Measurements from ENCODE around the gene ATAD3C. TPM values are rescaled to one million over a fixed set of nuclear protein-coding genes. Genes with fewer than 3 reads are reported as not detected.

The ATAD3C gene
- total and polyA plus RNA-seq, 10 of the 15 experiments (the other 5 are each of a cell fraction or from before 2014, with no cell fraction given): 0.03 to 3.1 (median 0.86) TPM

GRCh38 chr1:1510912-1511532 lies 61.5 kb downstream of the ATAD3C start (continued):
- peak; percentile 82 for TF ChIP-seq E2F8 (IDR thresholded peaks at IDR 0.05; ENCODE audit: low read depth, partially characterized antibody)
- TF ChIP-seq CHD1 (IDR thresholded peaks at IDR 0.05; ENCODE audit: low read depth, low read length): no peak

- under 1% methylated on average over 95 of the region's 99 CpGs for WGBS (ENCODE audit: insufficient coverage, insufficient replicate concordance, low lambda C conversion rate, missing lambda C conversion rate)
- TF ChIP-seq RAD51 (IDR thresholded peaks at IDR 0.05): no peak
- TF ChIP-seq BHLHE40 (IDR thresholded peaks at IDR 0.05; ENCODE audit: borderline replicate concordance in 1 of 2, low read depth in 2 of 2, low read length in 1 of 2): peak in 1 of 2 experiments; percentile 77; a peak in 2 of 4 replicates
- TF ChIP-seq REST (IDR thresholded peaks at IDR 0.05; ENCODE audit: low read depth, low read length): 0 out of 2 replicates have a peak, but pooled peaks have one; percentile 6
- TF ChIP-seq ASH2L (IDR thresholded peaks at IDR 0.05; ENCODE audit: borderline replicate concordance, low read depth): peak; percentile 50; the same call in 1 of the 2 replicates
- no peak for TF ChIP-seq CEBPZ (IDR thresholded peaks at IDR 0.05; ENCODE audit: low read depth, low read length)
- TF ChIP-seq MYB (IDR thresholded peaks at IDR 0.05; ENCODE audit: borderline replicate concordance, low read depth, low read length): no peak
- peak; percentile 12; the same call in 1 of the 2 replicates for TF ChIP-seq YY1 (IDR thresholded peaks at IDR 0.05; ENCODE audit: low read depth, low read length)
- TF ChIP-seq JUND (IDR thresholded peaks at IDR 0.05; ENCODE audit: low read depth, low read length): no peak
Measured at GRCh38 chr1:1511533-1512285, 62.2 kb downstream of the ATAD3C start, which contains the start of gene ATAD3A. TSS of gene ATAD3A (plus strand) at chr1:1512162. CDS start at chr1:1512269, 107 bp downstream.

More at GRCh38 chr1:1511533-1512285, 62.2 kb downstream of the ATAD3C start, which contains the start of gene ATAD3A:
- Histone ChIP-seq H2AFZ (ENCODE audit: control insufficient read depth, low read depth, low read length) (peak within 1 kb of the TSS; percentile 96), H3K9me3 (replicated peaks; ENCODE audit: control insufficient read depth, insufficient read depth, low read length) (no peaks in the 10 kb centered on the region), H3K27me3 (replicated peaks in 1 of 2; ENCODE audit: control insufficient read depth in 2 of 2, insufficient read depth in 2 of 2, low read length in 1 of 2) (no peaks in the 10 kb centered on the region), H3K27ac (ENCODE audit: control insufficient read depth, insufficient read depth) (peak within 1 kb of the TSS; percentile 95), H4K20me1 (ENCODE audit: control insufficient read depth, insufficient read depth) (no peaks in the 10 kb centered on the region), H3K36me3 (ENCODE audit: control insufficient read depth in 2 of 2, insufficient read depth in 2 of 2, low read length in 1 of 2) (no peaks in the 10 kb centered on the region; a peak in 1 of 4 replicates), H3K9ac (ENCODE audit: control insufficient read depth, insufficient read depth, low read length) (peak within 1 kb of the TSS; percentile 94), H3K79me2 (ENCODE audit: control insufficient read depth, insufficient read depth, low read length) (peaks cover 19% of the 10 kb centered on the region), H3K4me3 (peak within 1 kb of the TSS; percentile 76), H3K4me1 (ENCODE audit: control insufficient read depth, insufficient read depth, low read length) (no peaks in the 10 kb centered on the region), H3K4me2 (ENCODE audit: control insufficient read depth, insufficient read depth) (peak within 1 kb of the TSS; percentile 45)
- FAIRE-seq (peak; percentile 85), DNase-seq (ENCODE audit: low read depth, low spot score) (peak; percentile 84), ATAC-seq (peak; percentile 94)
- SMC1A ChIA-PET (ENCODE audit: uncharacterized antibody, unreplicated experiment): no interaction called here
- POLR2A ChIA-PET: interaction anchor here (0.6 kb wide), 1 partner anchor 394 kb away, joined by 3 read pairs; no protein-coding TSS in a partner anchor
- CTCF ChIA-PET: no interaction called here
- BruUV-seq (replicated peaks): no TSS peak
- intact Hi-C loops (cut with micrococcal nuclease; ENCODE audit: unreplicated experiment) (no loop called here), in situ Hi-C loops (cut with MboI) (no loop called here)
- RAD21 ChIA-PET (ENCODE audit: unreplicated experiment): no interaction called here

Measured in GM12878 (cell line).